K562 (cell line): Measurements from ENCODE around the gene PPP4R3B. TPM values are rescaled to one million over a fixed set of nuclear protein-coding genes. Genes with fewer than 3 reads are reported as not detected.

ENCODE experiments used
- HNRNPH1 ChIP-seq: fragments of 200-400 bp; formaldehyde crosslinking; optimal IDR thresholded peaks from 2 replicates; pipeline ENCODE3; 2017; ENCODE audit warnings: low read depth, mild to moderate bottlenecking, low read length, moderate library complexity
- MEF2D ChIP-seq: conservative IDR thresholded peaks from 2 replicates; pipeline ENCODE4 v1.6.1; 2016; ENCODE audit warnings: low read depth, missing genetic modification characterization, missing compliant biosample characterization
- MGA ChIP-seq: fragments of 450-650 bp; IDR thresholded peaks from 2 replicates; pipeline ENCODE4 v1.6.1; 2016; ENCODE audit warnings: mild to moderate bottlenecking, moderate library complexity
- ZNF253 ChIP-seq: fragments of 250-450 bp; sonication (Bioruptor Pico); conservative IDR thresholded peaks from 2 replicates; pipeline ENCODE4 v1.6.1; 2021; ENCODE audit warnings: mild to moderate bottlenecking
- polyA plus RNA-seq, 8 experiments: library from polyadenylated mRNA; depleted of rRNA in 4 of 8; stranded (reverse) in 5 of 8; unstranded in 3 of 8; fragments of >200 nt; fragmentation: Nextera tagmentation in 2 of 8; fragmentation: Illumina TruSeq in 1 of 8; extraction: Ambion mirVana in 2 of 8; extraction: Trizol in 1 of 8; gene quantifications; 2 replicates each; pipeline versions ENCODE4 v1.2.1 to v1.2.3, GENCODE V29; 2011 to 2014; ENCODE audit warnings: inconsistent platforms in 1 of 8, missing spikeins in 1 of 8
- total RNA-seq, 7 experiments: library from RNA; depleted of rRNA in 6 of 7; stranded (reverse); fragments of >200 nt in 6 of 7; fragmentation: Illumina TruSeq in 2 of 7; extraction: Trizol in 2 of 7; gene quantifications; 2 replicates each; pipeline versions ENCODE4 v1.2.1 to v1.2.3, GENCODE V29; 2011 to 2021; ENCODE audit warnings: low replicate concordance in 1 of 7

PPP4R3B gene
- total and polyA plus RNA-seq, 9 of the 15 experiments (the other 6 are each of a cell fraction or from before 2014, with no cell fraction given) = 13.2 to 59.2 (median 41.9) TPM

DNA sequence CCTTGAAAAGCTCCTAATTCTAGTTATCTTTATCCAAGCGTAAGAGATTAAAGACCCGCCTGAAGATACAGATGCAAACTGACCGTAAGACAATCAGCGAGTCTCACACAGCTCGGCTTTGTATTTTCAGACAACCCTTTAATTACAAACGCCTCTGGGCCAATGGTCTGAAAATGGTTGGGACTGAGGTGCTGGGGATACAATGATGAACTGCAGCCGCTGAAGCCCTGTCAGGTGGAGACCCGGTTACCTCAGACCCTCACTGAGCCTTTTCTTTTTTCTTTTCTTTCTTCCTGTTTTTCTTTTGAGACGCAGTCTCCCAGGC, 98.6 kb downstream of the PPP4R3B start (continued):
- TF ChIP-seq MGA (0 out of 2 replicates have a peak, but pooled peaks have one; percentile 14), MEF2D (tag) (0 out of 2 replicates have a peak, but pooled peaks have one; percentile 50), ZNF253 (CRISPR knock-in tag) (no peak), HNRNPH1 (no peak)
